GM21447 (cell line): ENCODE results near the gene ZDHHC11.
"Not testable (repeated sequence)": the region's sequence is repeated elsewhere in the genome, so short reads cannot be mapped to it uniquely, and the experiment has no call there.

Experiments
- ATAC-seq: cut with Tn5 transposase; IDR thresholded peaks from one replicate; pipeline ENCODE4 v1.9.1; 2021; ENCODE audit not compliant: unreplicated experiment

The ZDHHC11 gene

GRCh38 chr5:845676-846601 is 4.8 kb downstream of the ZDHHC11 start:
- ATAC-seq: not testable (repeated sequence)

- not testable (repeated sequence) for ATAC-seq
Observed at GRCh38 chr5:845031-845675, 5.6 kb downstream of the ZDHHC11 start.

- not testable (repeated sequence) for ATAC-seq
Observed at GRCh38 chr5:844426-844825, 6.4 kb downstream of the ZDHHC11 start.

GRCh38 chr5:843926-844325 is 6.9 kb downstream of the ZDHHC11 start:
- ATAC-seq: not testable (repeated sequence)

- ATAC-seq: not testable (repeated sequence)
Observed at GRCh38 chr5:843371-843770, 7.4 kb downstream of the ZDHHC11 start.

GRCh38 chr5:842402-843221 is 8.2 kb downstream of the ZDHHC11 start:
- not testable (repeated sequence) for ATAC-seq

- ATAC-seq: not testable (repeated sequence)
Observed at GRCh38 chr5:841531-842401, 9.0 kb downstream of the ZDHHC11 start.

- ATAC-seq: not testable (repeated sequence)
Observed at GRCh38 chr5:840974-841435, 9.8 kb downstream of the ZDHHC11 start.

- not testable (repeated sequence) for ATAC-seq
Observed at GRCh38 chr5:840118-840973, 10.4 kb downstream of the ZDHHC11 start.

GRCh38 chr5:838431-838851 is 12.3 kb downstream of the ZDHHC11 start:
- not testable (repeated sequence) for ATAC-seq

- ATAC-seq: not testable (repeated sequence)
Observed at GRCh38 chr5:837621-838121, 13.1 kb downstream of the ZDHHC11 start.

- not testable (repeated sequence) for ATAC-seq
Observed at GRCh38 chr5:835933-836612, 14.7 kb downstream of the ZDHHC11 start.

GRCh38 chr5:834013-834412 is 16.8 kb downstream of the ZDHHC11 start:
- not testable (repeated sequence) for ATAC-seq

GRCh38 chr5:828194-828593 is 22.6 kb downstream of the ZDHHC11 start:
- not testable (repeated sequence) for ATAC-seq

- ATAC-seq: not testable (repeated sequence)
Observed at GRCh38 chr5:825544-825943, 25.2 kb downstream of the ZDHHC11 start.

- ATAC-seq: no peak
Observed at GRCh38 chr5:821504-821903, 29.3 kb downstream of the ZDHHC11 start.

- no peak for ATAC-seq
Observed at GRCh38 chr5:820245-820644, 30.5 kb downstream of the ZDHHC11 start.

GRCh38 chr5:819078-819477 is 31.7 kb downstream of the ZDHHC11 start:
- ATAC-seq: no peak
